Kasumi-1 (cell line): ENCODE measurements around the gene TAB2.

Experiments
- DNase-seq, 2 experiments: peaks; one replicate each; lab custom pipeline; 2025; lab: John Stamatoyannopoulos, UW

TAB2 gene

DNA sequence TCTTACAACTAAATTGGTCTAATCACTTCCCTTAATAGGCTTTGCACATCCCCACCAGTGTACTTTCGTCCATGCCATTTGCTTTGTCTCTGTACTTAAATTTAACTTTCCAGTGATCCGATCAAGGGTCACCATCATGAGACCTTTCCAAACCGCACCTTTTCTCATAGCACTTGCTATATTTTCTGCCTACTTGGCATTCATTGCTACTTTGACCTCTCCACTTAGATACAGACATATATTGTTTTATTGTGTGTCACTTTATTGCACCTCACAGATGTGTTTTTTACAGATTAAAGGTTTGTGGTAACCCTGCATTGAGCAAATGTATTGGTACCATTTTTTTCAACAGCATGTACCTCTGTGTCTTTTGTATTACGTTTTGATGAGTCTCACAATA, 97.3 kb downstream of the TAB2 start:
- no peak for DNase-seq

DNA sequence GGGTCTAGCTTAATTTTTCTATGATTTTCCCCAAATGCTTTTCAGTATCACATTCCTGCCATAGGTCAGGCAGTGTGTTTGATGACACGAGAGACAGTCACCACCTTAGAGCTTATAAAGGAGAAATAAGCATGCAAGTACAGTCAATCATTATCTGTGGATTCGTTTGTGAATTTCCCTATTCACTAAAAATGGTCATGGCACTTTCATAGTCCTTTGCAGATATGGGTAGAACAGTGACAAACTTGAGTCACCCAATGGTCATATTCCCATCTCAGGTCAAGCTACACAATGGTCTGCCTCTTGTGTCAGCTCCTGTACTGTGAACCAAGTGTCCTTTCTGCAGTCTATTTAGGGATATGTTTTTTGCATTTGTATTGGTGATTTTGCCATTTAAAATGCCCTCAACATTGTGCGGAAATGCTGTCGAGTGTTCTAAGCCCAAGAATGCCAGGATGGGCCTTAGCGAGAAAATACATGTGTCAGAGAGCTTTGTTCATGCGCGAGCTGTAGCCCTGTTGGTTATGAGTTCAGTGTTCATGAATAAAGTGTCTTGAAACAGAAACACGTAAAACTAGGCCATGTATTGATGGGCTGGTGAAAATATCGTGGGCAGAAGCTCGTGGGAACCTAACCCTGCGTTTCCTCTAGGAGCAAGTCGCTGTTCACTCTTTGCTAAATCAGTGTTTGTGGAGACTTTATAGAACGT, 102.3 kb downstream of the TAB2 start:
- no peak for DNase-seq

DNA sequence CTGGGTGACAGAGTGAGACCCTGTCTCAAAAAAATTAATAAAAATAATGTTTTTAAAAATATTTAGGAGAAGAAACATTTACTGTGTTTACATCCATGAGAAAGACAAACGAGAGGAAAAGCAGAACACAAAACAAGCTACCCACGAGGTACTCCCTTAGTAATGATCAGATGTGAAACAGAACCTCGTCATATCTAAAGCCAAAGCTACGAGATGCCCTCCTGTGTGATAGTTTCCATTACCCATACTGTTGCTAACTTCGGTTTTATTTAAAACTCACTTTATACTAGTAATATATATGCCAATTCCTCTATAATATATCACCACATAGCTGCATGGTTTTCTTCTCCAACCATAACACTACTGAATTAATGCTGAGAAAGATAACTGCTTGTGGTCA, 103.6 kb downstream of the TAB2 start:
- no peak for DNase-seq

DNA sequence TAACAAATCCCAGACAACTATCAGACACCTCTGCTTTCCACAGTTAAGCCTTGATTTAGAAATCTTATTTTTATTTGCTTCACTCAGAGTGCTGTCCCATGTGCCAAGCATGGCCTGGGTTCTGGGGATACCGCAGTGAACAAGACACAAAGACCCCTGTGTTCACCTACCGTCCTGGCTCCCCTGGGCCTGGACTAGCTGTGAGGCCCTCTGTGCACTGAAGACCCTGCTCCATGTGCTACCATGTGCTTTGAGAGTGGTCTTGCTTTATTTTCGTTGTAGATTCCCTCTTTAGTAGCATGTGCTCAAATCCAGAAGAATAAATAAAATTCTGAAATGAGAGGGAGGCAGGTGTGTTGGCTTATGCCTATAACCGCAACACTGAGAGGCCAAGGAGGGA, 105.1 kb downstream of the TAB2 start:
- no peak for DNase-seq

DNA sequence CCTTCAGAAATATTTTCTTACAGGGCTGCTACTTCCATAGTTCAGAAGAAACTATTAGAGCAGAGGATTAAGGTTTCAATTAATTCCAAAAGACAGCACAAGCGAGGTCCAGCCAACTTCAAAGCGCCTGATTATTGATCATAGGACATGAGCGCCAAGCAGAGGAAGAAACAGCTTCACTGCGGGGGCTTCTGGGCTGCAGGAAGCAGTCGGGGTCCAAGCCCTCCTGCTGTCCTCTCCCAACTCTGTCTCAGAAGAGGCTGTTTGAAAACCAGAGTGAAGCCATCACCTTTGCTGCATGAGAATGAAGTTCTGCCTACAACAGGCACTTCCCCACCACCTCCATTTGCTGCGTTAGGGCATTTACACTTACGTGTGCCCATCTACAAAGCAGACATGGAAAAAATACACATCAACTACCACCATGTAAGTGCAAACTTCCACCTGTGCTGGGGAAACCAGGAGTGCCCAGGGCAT, 106.5 kb downstream of the TAB2 start:
- no peak for DNase-seq

DNA sequence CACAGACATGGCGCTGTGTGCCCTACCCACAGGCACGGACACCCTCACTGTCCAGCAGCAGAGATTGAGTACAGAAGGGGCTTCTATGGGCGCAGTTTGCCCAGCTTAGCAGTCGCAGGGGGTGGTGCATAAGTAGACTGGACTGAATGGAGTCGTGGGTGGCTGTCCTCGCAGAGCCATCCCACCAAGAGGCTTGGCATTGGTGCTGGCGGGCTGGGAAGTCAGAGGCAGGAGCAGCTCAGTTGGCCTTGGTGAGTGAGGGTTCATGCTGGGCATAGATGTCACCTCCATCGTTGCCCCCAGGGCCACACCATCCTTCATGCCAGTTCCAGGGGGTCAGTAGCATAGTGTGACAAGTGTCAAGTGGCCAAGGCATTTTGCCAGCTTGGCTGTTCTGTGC, 107.7 kb downstream of the TAB2 start:
- no peak for DNase-seq

DNA sequence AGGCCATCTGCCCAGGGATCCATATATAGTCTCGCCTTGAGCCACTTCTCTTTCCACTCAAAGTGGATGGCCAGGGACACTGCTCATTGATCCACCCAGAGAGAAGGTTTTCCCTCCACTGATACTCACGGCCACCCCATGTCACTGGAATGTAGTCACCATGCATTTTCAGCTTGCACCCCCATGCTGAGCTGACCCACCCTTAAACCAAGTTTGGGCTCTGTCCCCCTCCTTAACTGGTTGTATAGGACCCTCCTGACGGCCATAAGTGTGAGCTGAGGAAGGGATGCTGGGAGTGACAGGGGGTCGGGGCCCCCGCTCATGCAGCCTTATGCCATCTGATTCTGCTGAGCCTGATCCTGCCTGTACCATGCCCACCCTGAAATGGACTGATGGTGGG, 108.2 kb downstream of the TAB2 start:
- DNase-seq, result no peak

DNA sequence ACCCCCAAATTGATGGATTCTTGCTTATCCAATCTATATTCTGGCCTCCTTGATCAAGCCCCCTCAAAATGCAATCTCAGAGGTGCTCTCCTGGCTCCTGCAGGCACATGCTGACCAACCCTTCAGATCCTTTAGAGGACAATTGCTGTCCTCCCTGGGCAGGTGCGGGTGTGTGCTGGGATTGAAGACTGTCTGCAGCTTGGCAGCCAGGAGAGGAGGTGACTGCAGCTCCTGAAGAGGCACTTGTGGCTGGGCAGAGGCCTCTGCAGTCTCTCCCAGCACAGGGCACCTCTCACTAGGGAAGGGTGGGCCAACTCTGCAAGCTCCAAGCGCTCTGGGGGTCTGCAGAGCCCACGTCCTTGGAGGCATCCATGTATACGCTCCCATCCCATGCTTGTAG, 111.1 kb downstream of the TAB2 start:
- no peak for DNase-seq

DNA sequence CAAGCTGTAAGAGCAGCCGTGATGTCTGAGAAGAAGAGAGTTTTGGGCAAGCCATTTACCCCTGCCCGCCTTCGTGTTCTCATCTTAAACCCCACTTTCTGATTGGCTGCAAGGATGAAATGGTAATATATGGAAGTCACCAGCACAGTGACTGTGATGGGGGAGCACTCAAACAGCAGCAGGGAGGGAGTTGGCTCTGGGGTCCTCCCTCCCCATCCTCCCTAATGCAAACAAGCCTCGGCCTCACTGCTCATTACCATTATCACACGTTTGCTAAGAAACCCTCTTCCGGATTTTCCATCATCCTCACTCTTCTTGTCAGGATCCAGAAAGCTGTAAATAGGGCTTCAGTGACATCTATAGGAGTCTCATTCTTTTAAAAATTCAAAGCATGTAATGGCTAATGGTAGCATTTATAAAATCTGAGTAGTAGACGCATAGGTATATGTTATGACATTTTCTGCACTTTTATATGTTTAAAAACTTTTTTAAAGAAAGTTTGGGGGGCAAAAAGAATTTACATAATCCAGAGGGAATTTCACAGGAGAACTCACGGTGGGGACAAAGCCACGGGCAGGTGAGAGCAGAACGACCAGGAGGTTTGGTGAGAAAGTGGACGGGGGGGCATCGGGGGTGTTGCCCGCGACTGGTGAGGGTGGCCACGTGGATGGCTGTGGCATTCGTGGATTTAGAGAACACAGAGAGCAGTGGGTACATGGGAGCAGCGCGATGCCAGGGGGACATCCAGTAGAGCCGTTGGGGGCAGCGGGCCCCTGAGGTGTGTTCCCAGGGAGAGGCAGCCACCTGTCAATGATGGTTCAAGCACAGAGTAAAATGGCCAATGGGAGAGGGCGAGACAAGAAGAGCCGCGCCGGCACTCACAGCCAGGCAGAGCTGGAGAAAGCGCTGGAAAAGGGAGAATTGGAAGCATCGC, 112.2 kb downstream of the TAB2 start:
- DNase-seq, result no peak

DNA sequence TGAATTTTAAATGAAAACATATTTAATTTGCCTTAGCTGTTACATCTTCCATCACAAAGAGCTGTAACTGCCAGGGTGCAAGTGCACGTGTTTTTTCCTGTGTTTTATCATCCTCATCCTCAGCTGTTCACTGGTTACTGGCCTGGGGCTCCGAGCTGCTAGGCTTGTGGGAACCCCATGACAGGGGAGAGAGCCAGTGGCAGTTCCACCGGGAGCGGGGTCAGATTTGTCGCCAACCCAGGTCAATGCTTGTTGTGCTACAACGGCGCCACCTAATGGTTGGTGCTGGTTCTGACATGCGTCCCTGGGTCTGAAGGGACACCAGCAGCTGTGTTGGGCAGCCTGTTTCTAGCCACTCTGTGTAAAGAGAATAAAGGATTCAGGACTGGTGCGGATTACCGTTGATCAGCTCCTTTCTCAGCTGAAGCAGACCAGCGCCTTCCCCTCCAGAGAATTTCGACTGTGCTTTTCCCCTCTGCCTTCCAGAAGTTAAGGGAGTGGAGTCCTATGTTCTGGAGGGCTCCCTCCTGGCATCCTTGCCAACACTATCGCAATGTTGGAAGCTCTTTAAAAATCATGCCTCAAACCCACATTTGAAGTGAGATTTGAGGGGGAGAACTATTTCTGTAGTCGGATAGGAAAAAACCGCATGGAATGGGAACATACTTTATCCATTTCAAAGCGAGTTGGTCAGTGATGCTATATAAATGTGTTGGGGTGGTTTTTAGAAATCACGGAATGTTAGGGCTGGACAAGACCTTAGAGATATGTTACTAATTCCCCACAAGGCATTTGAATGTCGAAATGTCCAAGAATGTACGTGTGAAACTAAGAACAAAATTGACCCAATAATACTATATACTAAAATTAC, 114.6 kb downstream of the TAB2 start:
- DNase-seq, result peak; percentile 78 to 83

DNA sequence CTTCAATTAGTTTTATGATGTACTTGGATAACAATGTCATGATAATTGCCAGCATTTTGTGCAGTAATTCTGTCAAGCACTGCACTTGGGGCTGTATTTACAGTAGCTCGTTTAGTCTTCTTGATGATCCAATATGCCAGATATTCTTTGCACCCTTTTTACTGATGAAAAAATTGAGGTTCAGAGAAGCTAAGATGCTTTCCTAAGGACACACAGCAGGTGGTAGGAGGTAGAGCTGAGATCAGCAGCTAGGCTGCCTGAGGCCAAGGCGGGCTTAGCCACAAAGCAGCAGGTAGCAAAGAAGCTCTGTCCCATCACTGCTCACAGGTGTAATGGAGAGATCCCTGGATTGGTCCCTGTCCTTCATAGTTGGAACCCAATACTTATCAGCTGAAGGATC, 115.9 kb downstream of the TAB2 start:
- DNase-seq, result no peak

DNA sequence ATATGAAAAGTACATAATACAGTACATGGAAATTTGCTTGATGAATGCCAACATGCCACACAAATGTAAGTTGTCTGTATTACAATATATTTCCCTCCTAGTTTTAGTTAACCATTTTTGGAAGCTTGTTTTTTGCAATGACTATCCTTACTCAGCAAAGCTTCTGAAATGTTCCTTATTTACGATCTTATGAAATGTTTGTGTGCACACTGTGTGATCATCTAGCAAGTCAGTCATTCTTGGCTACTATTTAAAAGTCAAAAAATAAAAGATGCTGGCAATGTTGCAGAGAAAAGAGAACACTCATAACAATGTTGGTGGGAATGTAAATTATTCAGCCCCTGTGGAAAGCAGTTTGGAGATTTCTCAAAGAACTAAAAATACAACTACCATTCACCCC, 116.4 kb downstream of the TAB2 start:
- DNase-seq, result no peak

DNA sequence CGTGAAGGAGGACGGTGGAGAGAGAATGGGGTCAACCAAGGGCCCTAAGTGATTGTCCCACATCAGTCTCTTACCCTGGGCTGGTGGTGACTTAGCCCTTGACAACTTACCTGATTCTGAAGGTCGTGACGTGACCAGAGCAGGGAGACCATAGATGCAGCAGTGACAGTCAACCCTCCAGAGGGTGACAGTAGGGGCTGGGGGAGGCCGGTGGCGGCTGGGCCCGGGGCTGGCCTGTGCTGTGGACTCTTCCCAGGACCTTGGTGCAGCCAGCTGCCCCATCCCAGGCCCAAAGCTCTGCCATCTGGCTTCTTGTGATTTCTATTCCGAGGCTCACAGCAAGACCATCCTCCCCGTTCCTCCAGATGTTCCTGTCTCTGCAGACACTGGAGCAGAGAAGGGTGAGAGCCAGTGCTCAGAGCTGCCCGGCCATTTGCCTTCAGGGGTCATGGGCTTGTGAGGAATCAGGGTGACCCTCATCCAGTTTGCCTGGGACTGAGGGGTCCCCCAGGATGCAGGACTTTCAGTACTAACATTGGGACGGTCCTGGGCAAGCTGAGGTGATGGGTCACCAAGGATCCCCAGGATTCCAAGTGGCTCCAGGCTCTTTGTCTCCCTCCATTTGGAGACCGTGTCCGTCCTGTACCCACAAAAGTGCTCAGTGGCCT, 118.5 kb downstream of the TAB2 start:
- no peak for DNase-seq

DNA sequence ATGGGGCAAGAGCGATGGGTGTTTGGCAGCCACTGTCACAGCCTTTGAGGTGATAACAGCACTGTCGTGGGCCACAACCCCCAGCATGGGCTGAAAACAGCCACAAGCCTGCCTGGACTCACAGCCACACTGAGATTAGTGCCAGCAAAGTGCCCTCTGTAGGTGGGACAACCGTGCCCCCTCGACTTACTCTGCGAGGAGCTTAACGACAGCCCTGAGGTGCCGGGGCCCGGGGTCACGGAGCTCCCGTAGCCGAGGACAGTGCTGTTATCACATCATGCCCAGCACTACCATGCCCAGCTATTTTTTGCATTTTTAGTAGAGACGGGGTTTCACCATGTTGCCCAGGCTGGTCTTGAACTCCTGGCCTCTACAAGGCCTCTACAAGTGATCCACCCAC, 119.1 kb downstream of the TAB2 start:
- DNase-seq, result no peak

DNA sequence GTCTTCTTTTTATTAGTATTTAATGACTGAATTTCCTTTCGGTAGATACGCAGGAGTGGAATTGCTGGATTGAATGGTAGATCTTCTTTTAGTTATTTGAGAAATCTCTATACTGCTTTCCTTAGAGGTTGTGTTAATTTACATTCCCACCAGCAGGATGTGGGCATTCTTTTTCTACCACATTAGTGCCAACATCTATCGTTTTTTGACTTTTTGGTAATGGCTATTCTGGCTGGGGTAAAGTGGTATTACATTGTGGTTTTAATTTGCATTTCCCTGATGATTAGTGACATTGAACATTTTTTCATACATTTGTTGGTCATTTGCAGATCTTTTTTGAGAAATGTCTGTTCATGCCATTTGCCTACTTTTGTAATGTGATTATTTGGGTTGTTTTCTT, 119.7 kb downstream of the TAB2 start:
- DNase-seq, result no peak

DNA sequence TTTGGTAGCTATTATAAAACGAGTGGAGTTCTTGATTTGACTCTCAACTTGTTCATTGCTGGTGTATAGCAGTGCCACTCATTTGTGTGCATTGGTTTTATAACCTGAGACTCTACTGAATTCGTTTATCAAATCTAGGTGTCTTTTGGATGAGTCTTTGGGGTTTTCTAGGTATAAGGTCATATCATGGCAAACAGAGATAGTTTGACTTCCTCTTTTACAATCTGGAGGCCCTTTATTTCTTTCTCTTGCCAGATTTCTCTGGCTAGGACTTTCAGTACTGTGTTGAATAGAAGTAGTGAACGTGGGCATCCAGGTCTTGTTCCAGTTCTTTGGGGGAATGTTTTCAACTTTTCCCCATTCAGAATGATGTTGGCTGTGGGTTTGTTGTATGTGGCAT, 121.3 kb downstream of the TAB2 start:
- no peak for DNase-seq

DNA sequence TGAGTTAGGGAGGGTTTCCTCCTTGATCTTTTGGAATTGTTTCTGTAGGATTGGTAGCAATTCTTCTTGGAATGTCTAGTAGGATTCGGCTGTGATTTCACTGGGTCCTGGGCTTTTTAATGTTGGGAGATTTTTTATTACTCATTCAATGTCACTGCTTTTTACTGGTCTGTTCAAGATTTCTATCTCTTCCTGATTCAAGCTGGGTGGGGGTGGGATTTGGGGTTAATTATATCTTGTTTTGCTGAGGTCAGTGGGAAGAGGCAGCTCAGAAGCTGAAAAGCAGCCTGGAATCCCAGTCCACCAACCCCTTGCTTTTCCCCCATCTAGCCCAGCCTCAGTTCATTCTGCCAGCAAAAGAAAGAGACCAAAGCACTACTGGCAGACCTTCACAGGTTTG, 122.1 kb downstream of the TAB2 start:
- no peak for DNase-seq

DNA sequence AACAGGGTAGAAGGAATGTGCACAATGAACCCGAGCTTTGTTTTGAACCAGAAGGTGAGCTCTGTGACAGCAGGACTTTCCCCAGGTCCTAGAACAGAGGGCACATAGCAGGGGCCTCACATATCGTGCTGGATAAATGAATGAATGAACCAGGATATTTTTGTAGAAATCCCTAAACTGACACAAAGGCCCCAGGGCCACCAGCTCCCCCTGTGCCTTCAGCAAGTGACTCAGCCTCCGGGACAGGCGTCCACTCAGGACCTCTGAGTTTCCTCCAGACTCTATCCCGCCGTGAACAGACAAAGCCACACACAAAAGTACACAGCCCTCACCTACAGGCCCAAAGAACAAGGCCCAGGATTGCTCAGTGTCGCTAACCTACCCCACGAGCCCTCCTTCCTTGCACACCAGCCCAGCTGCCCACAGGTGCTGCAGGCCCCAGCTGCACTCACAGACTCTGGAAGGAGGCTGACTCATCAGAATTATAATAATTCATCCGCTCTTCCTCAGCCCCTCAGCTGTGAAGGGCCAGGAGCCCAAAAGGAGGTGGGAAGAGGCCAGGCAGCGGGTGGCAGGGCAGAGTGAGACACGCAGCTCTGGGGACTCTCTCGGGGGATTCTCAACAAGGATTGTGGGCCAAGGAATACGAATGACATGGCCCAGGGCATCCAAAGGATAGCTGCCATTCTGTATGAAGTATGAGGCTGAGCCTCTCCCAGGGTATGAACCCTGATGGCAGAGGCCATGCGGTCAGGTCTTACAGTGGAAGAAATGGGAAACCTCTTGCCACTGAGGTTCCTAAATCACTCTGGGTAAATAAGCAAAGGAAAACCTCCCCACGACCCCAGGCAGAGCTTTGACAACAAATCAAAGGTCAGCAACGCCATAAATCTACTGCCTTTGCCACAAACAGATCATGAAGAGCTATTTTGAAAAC, 123.5 kb downstream of the TAB2 start:
- DNase-seq, result no peak

DNA sequence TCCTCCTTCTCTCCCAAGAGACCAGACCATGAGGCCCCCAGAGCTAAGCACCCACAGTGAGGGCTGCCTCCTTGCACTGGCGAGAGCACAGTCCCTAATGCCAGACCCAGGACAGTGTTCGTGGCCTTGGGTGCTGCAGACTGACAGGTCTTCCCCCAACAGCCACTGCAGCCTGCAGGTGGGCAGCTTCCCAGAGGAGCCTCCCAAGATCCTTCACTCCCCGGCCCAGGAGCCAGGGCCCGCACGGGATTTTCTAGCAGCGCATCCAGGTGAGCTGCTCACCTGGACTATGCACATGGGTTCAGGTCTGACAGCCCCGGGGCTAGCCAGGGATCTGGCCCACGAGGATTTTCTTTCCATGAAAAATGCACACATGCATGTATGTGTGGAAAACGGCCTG, 124.2 kb downstream of the TAB2 start:
- no peak for DNase-seq

DNA sequence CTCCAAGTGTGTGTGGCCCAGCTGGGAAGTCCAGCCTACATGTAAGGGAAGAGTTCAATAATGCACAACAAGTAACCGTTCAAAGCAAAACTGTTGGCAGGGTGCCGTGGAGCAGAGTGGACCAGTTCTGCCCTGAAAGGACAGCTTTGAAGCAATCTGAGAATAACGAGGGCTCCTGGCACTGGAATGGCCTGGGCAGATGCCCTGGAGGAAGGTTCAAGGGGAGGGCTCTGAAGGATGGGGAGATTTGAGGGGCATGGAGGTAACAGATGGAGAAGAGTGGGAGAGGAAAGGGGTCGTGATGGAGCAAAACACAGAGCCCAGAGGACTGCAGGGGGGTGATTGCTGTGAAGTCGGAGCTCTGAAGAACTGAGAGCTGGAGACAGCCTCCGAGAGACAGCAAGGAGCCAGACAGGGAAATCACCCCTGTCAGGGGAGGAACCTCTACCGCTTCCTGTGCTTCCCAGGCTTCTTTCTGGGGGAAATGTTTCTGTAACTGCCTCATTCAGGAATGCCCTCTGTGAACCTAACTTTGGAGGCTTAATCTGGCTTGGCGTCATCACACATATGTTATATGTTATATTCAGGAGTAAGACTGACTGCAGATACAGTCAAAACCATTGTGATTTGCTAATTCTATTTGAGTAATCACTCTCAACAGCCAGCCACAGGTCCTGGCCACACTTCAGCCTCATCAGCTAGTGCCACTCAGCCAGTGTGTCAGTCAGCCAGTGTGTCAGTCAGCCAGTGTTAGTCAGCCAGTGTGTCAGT, 126.1 kb downstream of the TAB2 start:
- DNase-seq, result no peak
